Activated naive CD8-positive, alpha-beta T cell treated with anti-CD3 and anti-CD28 coated beads, Interleukin-2, amount 50 U/mL, for 16 hours (primary cell): ENCODE results near the gene IRGC.
A peak's percentile ranks its signal among the peaks of the same experiment; 100 is the strongest.
"Not testable (repeated sequence)": the region's sequence is repeated elsewhere in the genome, so short reads cannot be mapped to it uniquely, and the experiment has no call there.

ENCODE experiments used
- DNase-seq: peaks from one replicate; pipeline ENCODE4 v3.0.0-alpha.2; 2020; ENCODE audit warnings: low read depth, low spot score

IRGC gene

DNA sequence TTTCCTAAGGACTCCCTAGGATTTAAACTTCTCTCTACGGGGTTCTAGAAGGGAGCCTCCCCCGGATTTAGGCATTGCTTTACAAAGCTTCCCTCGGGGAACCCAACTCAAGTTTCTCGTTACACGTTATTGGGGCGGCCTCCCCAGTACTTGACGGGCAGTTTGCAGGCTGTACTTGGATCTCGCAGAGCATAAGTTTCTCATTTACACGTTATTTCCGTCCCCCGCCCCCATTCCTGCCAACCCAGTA is 38.3 kb downstream of the IRGC start:
- DNase-seq: peak; percentile 71

- DNase-seq: peak; percentile 94
Observed at GRCh38 chr19:43754503-43755255, 38.8 kb downstream of the IRGC start, which contains the start of gene SMG9. Gene SMG9 (minus strand): TSS chr19:43754962. CDS start chr19:43750741, 4,221 bp downstream.

DNA sequence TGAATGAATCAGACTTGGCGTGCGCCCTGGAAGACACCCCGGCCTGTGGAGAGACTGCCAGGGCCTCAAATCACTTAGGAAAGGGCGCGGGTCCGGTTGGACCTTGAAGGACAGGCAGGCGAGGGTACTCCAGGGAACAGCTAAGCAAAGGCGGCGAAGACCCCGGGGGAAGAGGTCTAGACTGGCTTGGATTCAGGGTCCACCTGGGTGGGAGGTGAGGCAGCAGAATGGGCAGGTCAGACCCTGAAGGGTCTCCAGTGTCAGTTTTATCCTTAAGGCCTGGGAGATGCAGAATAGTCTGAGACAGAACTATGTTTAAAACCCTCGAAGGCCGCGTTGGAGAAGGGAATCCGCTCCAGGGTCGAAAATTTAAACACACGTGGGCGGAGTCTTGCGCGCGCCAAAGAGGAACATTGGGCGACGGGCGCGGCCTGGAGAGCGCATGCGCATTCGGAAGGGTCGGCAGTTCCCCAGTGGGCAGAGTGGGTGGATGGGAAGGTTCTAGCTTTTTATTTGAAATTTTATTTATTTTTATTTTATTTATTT is 39.5 kb downstream of the IRGC start:
- peak; percentile 38 for DNase-seq

DNA sequence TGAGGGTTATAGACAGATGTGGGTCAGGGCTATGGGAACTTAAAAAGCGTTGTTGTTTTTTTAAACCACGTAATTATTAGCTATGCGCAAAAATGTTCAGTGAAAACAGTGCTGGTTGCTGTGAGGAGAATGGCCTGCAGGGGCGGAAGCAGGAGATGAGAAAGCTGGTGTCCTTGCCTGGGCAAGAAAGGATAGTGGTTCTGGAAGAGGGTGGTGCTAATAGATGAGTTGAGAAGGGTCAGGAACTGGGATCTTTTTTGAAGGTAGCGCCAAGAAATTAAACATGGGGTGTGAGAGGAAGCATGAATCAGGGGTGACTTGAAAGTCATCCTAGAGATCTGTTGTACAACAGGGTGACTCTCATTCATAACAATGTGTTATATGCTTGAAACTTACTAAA is 43.6 kb downstream of the IRGC start:
- no peak for DNase-seq

GRCh38 chr19:43760941-43761340 is 45.1 kb downstream of the IRGC start:
- DNase-seq: no peak

- DNase-seq: no peak
Observed at GRCh38 chr19:43762814-43763213, 46.9 kb downstream of the IRGC start.

GRCh38 chr19:43763473-43763939 is 47.6 kb downstream of the IRGC start:
- DNase-seq: no peak

- DNase-seq: not testable (repeated sequence)
Observed at GRCh38 chr19:43764684-43765083, 48.8 kb downstream of the IRGC start.

DNA sequence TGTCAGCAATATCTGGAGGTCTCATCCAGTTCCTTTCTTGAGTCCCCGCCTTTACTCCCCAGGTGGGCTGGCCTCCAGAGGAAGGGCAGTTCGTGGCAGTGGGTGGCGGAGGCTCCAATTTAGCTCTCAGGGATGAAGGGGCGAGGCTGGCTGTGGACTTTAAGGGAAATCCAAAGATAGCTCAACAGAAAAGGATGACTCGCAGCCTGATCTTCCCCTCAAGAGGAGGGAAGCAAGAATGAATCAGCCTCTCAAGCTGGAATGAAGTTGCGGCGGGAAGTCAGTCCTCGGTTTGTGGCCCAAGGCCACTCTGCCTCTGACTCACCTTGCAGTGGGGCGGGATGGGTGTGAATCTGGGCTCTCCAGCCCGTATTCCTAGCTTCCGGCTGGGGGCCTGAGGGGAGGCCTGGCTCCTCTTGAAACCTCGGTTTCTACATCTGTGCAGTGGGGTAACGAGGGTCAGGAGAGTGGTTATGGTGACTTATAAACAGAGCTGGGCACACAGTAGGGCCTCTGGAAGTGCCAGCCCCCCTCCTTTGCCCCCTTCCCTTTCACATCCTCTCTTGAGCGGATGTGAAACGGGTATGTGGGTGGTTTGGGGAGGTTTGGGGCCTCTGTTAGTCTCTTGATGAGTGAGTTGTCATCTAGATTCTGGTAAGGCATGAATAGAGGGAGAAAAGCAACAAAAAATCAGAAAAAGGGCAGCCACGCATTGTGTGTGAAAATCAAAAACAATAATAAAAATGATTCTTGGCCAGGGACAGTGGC is 49.4 kb downstream of the IRGC start:
- peak; percentile 32 for DNase-seq

- no peak for DNase-seq
Observed at GRCh38 chr19:43766755-43767043, 50.8 kb downstream of the IRGC start.

- no peak for DNase-seq
Observed at GRCh38 chr19:43767316-43767715, 51.4 kb downstream of the IRGC start.

- DNase-seq: no peak
Observed at GRCh38 chr19:43767818-43768217, 51.9 kb downstream of the IRGC start.

GRCh38 chr19:43768273-43769050 is 52.6 kb downstream of the IRGC start:
- no peak for DNase-seq

DNA sequence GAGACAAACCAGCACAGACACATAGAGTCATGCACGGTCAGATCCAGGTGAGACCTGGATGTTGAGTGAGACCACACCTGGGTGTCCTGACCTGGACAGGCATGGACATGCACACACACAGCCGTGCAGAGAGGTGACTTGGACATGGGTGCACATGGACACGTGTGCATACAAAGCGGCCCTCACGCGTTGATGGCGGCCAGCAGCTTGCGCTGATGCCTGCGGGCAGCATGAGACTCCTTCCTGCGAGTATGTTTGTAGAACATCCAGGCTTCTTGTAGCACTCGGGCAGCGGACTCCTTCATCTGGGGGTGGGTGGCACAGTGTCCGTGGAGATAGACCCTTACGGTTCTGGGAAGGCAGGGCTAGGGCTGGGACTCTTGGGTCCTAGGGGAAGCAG is 53.4 kb downstream of the IRGC start:
- no peak for DNase-seq
